H1 (cell line): Measurements from ENCODE around the gene SECISBP2L.
A peak's percentile ranks its signal among the peaks of the same experiment; 100 is the strongest.

ENCODE experiments used
- CTCF ChIP-seq, 3 experiments: IDR thresholded peaks; 1 replicate in 2 of 3; 2 replicates in 1 of 3; pipeline versions ENCODE4 v1.5.1 to v1.6.1; 2011; ENCODE audit warnings: low read length in 3 of 3, mild to moderate bottlenecking in 3 of 3, inconsistent platforms in 2 of 3, low read depth in 1 of 3, moderate library complexity in 1 of 3; ENCODE audit not compliant: insufficient read depth in 1 of 3; ENCODE audit errors: control extremely low read depth in 1 of 3
- MAX ChIP-seq: IDR thresholded peaks from 2 replicates; pipeline ENCODE4 v1.6.1; 2012; ENCODE audit warnings: inconsistent platforms
- POLR2AphosphoS5 ChIP-seq: IDR thresholded peaks from 2 replicates; pipeline ENCODE4 v1.6.1; 2011; ENCODE audit warnings: low read depth, low read length
- SRF ChIP-seq: IDR thresholded peaks from 2 replicates; pipeline ENCODE4 v1.6.1; 2011; ENCODE audit warnings: mild to moderate bottlenecking, low read depth, low read length, moderate library complexity
- USF2 ChIP-seq: IDR thresholded peaks from 2 replicates; pipeline ENCODE4 v1.6.1; 2011; ENCODE audit warnings: low read length, improper control_type of control experiment
- ZNF274 ChIP-seq: IDR thresholded peaks from 2 replicates; pipeline ENCODE4 v1.7.0; 2012; ENCODE audit warnings: low read length, borderline replicate concordance; ENCODE audit errors: extremely low read depth

GRCh38 chr15:48962662-48963523 is 83.4 kb downstream of the SECISBP2L start:
- TF ChIP-seq MAX (0 out of 2 replicates have a peak, but pooled peaks have one; percentile 12), CTCF (IDR thresholded peaks at IDR 0.05; ENCODE audit: control extremely low read depth in 1 of 3, insufficient read depth in 1 of 3, low read depth in 1 of 3, low read length in 3 of 3) (no peak), POLR2AphosphoS5 (no peak), SRF (no peak), ZNF274 (no peak), USF2 (no peak)
